Occipital lobe (tissue), 2 donors: ENCODE results near the gene ERN2. TPM values are rescaled to one million over a fixed set of nuclear protein-coding genes. Genes with fewer than 3 reads are reported as not detected.
"Not testable (repeated sequence)": the region's sequence is repeated elsewhere in the genome, so short reads cannot be mapped to it uniquely, and the experiment has no call there.

Experiments used
- DNase-seq: peaks from one replicate; lab custom pipeline; 2025; lab: John Stamatoyannopoulos, UW
- total RNA-seq: library from RNA; depleted of rRNA; stranded (reverse); fragments of >200 nt; gene quantifications from one replicate; pipeline ENCODE4 v1.2.3, GENCODE V29; 2014

Gene ERN2
- total RNA-seq, result not detected

DNA sequence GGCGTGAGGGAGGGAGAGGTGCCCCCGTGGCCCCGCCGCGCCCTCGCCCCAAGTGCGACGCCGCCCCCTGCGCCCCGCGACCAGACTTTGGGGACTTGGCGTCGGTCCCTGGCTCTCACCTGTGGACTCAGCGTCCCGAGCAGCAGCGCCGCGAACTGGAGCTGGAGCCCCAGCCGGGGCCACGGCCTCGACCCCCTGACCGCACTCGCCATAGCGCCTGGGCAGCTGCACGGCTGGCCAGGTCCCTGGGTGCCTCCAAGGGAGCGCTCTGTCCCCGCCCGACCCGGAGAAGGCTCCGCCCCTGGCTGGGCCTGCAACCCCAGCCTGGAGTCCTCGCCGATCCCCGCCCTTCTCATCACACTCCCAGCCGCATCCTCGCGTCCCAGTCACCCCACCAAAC is at the start of gene ERN2:
Gene ERN2 (minus strand): TSS at position 247 of the 400 bp plus-strand sequence. CDS start 35 bp downstream, at position 212.
- DNase-seq, result no peak

GRCh38 chr16:23757937-23758619 is 45.1 kb upstream of the ERN2 start:
- no peak for DNase-seq

GRCh38 chr16:23757116-23757515 is 44.1 kb upstream of the ERN2 start:
- DNase-seq, result no peak

GRCh38 chr16:23755484-23755809 is 42.4 kb upstream of the ERN2 start:
- no peak for DNase-seq

- DNase-seq, result no peak
Observed at GRCh38 chr16:23754594-23755483, 41.8 kb upstream of the ERN2 start, which contains the start of gene CHP2. Gene CHP2, plus strand, starts transcription at chr16:23755026. Its CDS starts 24 bp downstream, at chr16:23755050.

GRCh38 chr16:23753908-23754593 is 41.0 kb upstream of the ERN2 start:
- DNase-seq, result no peak

DNA sequence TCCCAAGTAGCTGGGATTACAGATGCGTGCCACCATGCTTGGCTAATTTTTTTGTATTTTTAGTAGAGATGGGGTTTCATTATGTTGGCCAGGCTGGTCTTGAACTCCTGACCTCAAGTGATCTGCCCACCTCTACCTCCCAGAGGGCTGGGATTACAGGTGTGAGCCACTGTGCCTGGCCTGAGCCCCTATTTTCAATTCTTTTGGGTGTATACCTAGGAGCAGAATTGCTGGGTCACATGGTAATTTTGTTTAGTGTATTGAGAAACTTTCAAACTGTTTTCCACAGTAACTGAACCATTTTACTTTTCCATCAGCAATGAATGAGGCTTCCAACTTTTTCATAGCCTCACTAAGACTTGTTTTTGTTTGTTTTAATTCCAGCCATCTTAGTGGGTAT is 38.0 kb upstream of the ERN2 start:
- not testable (repeated sequence) for DNase-seq

- no peak for DNase-seq
Observed at GRCh38 chr16:23748630-23749029, 35.6 kb upstream of the ERN2 start.

- no peak for DNase-seq
Observed at GRCh38 chr16:23745263-23745662, 32.2 kb upstream of the ERN2 start.

DNA sequence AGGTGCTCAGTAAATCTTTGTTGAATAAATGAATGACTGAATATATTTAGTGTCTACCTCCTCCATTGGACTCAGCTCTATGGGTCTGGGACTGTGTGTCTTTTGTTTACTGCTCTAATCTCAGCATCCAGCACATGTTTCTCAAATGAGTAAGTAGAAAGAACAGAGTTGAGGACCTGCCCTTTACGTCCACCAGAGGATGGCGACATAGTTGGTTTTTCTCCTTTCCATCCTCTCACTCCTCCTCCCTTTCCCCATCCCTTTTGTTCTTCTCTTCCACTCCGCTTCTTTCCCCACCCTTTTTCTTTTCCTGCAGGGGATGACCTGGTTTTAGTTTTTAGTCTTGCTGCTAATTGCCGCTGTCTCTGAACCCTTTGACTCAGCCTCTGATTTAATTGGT is 29.7 kb upstream of the ERN2 start:
- DNase-seq, result no peak

DNA sequence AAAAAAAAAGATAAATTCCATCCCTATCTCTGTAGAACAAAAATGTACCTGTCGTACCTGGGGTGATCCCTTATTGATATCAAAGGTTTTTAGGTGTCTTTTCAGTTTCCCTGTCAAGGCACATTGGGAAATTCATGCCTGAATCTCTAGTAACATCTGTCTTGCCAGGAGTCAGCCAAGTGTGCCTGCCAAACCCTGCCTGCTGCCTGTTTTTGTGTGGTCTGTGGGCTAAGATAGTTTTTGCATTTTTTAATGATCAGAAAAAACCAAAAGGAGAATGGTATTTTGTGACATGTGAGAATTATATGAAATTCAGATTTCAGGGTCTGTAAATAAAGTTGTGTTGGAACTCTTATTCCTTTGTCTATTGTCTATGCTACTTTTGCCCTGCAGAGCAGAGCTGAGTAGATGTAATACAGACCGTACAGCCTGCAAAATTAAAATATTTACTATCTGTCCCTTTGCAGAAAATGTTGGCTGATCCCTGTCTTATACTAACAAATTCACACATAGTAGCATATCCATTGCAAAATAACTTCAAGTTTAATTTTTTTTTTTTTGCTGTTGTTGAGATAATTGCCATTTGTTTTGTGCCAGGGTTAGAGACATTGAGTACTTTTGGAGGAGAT is 28.8 kb upstream of the ERN2 start:
- no peak for DNase-seq

DNA sequence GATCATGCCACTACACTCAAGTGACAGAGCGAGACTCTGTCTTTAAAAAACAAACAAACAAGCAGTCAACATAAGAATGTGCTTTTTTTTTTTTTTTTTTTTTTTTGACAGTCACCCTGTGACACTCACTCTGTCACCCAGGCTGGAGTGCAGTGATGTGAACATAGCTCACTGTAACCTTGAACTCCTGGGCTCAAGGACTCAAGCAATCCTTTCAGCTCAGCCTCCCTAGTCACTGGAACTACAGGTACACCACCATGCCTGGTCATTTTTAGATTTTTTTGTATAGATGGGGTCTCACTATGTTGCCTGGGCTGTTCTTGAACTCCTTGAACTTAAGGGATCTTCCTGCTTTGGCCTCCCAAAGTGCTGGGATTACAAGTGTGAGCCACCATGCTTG is 26.5 kb upstream of the ERN2 start:
- no peak for DNase-seq

DNA sequence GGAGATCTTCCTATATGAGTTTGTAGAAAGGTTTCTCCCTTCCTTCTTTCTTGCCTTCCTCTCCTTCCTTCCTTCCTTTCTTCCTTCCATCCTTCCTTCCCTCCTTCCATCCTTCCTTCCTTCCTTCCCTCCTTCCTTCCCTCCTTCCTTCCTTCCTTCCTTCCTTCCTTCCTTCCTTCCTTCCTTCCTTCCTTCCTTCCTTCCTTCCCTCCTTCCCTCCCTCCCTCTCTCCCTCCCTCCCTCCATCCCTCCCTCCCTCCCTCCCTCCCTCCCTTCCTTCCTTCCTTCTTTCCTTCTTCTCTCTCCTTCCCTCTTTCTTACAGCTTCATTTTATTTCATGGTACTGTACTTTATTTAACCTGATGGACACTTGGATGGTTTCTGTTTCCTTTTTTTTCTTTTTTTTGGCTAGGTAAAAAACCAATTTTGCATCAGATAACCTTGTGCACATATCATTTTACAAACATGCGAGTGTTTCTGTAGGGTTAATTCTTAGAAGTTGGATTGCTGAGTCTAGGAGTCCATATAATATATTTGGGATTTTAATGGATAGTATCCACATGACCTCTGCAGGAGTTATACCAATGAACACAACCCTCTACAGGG is 24.5 kb upstream of the ERN2 start:
- not testable (repeated sequence) for DNase-seq

DNA sequence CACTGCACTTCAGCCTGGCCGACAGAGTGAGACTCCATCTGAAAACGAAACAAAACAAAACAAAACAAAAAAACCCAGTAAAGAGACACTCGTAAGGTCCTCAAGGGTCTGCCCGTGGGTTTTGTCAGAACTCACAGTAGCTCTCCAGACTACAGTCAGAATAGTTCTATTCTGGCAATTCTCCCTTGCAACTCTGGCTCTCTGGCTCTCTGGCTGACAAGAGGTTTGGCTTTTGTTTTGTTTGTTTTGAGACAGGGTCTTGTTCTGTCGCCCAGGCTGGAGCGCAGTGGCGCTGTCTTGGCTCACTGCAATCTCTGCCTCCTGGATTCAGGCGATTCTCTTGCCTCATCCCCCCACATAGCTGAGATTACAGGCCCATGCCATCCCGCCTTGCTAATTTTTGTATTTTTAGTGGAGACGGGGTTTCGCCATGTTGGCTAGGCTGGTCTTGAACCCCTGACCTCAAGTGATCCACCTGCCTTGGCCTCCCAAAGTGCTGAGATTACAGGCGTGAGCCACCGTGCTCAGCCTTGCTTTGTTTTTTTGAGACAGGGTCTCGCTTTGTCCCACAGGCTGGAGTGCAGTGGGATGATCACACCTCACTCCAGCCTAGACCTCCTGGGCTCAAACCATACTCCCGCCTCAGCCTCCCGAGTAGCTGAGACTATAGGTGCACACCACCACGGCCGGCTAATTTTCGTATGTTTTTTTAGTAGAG is 21.3 kb upstream of the ERN2 start:
- no peak for DNase-seq

- DNase-seq, result no peak
Observed at GRCh38 chr16:23729503-23730424, 16.7 kb upstream of the ERN2 start.

- no peak for DNase-seq
Observed at GRCh38 chr16:23728112-23728477, 15.1 kb upstream of the ERN2 start.

GRCh38 chr16:23726710-23727109 is 13.7 kb upstream of the ERN2 start:
- no peak for DNase-seq

GRCh38 chr16:23724785-23725131 is 11.7 kb upstream of the ERN2 start:
- no peak for DNase-seq

- DNase-seq, result no peak
Observed at GRCh38 chr16:23724096-23724784, 11.2 kb upstream of the ERN2 start.
